CD4-positive, alpha-beta T cell treated with Interleukin-2 at 100 ng/mL for 4 hours (primary cell): ENCODE results near the gene MMP3.

Source experiments
- DNase-seq: peaks from one replicate; pipeline ENCODE4 v3.0.0-alpha.2; 2020; ENCODE audit warnings: low spot score

MMP3 gene

DNA sequence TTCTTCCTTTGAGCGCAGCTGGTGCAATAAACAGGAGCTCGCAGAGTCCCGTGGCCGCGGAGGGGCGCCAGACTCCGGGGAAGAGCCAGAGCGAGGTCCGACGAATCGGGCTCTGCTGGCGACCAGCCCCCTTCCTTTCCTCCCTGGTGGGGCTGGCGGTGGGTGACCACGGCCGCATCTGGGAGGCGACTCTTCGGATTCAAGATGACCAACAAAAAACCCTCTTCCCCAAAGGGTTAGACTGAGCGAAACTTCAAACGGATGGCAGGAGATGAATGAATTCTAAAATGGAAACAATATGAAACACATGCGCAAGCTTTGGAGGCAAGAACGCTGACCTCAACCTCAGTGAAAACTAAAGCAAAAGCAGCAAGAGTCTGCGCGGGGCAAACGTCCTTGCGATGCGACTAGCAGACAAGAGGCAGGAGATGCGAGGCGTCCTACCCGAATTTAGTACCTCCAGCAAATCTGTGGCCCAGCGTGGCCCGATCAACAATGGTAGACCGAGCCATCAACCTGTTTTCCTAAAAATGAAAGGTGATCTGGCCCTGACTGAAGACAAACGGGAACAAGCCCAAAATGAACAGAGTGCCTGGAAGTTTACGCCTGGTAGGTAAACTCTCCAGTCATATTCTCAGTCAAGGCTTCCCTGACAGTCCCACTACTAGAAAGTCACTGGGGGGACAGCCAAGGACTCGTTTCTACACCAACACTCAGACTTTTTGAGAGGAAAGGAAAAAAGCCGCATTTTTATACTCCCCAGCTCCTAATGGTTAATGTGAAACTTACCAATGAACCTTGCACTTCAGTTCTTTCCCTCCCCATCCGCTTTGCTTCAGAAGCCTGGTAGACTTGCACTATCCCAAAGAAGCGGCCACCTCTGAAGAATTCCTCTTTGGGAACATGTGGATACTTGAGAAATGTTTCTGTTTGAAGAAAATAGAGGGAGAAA, 11.6 kb downstream of the MMP3 start:
- no peak for DNase-seq

DNA sequence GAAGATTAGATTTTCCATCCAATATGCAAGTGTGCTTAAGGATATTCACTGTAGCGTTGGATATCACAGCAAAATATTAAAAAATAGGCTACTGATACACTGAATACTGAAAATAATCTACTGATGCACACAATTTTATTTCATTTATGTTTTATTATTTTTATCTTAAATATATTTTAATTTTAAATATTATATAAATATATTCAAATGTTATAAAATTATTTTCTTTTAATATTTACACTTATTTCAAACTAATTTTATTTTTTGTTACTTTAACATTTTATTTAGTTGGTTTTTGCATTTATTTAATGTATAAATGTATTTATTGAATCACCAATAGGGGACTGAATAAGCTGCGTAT, 12.3 kb downstream of the MMP3 start:
- no peak for DNase-seq

DNA sequence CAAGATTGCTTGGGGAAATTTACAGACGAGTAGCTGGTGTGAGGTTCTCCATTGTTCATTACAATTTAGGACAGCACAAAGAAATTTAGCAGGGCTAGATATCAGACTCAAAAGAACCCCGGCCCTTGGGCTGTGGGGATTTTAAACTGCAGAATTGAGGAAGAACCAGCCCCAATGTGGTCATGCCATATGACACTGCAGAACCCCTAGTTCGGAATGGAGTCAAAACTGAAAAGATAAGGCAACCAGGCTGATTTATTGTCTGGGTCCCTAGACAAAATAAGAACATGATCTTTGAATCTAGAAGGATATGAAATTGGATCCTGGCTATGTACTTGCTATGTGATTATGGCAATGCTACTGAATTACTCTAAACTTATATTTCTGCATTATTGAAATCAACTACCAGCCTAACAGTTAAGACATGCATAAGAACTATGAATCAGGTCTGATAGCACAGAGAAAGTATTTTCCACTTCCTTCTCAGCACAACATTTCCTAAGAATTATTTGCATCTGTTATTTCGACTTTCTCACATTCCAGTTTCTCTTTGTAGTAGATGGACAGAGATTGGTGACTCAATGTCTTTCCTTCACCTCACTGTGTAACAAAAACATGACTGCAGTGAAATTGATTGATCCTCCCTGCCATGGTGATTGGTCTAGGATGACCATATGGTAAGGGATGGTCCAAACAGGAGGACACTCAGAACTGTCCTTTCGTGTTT, 13.2 kb downstream of the MMP3 start:
- DNase-seq = no peak

DNA sequence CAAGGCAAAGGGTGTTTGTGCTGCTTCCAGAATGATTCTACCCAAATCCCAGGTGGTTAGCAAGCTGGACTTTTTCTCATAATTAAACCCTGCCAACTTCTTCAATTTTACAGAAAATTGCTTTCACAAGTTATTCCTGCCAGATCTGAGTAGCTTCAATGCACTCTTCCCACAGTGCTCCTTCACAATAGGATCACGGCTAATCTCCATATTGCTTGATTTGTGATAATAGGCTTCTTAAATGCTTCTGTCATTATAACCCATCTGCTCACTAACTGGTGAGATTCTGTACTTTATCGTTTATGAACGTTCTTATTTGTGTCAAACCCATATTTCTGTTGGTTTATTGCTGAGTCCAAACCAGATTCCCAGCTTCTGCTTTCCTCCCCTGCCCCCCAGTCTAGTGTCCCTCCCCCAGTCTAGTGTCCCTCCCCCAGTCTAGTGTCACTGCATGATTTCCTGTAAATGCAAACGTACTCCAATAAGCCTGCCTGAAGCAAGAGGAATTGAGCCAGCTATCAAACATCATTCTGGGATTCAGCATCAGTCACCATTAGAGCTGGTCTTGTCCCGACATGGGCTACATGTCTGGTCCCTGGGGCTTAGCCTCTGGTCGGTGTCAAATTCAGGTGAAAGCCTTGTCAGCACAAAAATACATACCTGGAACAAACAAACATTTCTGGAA, 14.0 kb downstream of the MMP3 start:
- no peak for DNase-seq

DNA sequence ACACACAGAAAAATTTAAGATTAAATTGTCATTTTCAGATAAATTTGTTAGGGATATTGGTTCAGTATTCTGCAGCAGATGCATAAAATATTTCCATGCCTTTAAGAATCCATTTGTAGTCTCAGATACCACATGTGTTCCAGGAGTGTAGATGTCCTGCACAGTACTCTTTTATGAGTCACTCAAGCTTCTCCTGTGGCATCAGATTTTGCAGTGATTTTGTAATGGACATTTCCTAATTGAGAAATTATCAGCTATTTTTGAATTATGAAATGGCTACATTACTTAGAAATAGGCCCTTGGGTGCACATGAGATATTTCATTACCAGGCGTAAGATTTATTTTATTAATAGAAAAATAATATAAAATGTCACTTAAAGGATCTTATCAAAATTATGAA, 18.9 kb downstream of the MMP3 start:
- no peak for DNase-seq

DNA sequence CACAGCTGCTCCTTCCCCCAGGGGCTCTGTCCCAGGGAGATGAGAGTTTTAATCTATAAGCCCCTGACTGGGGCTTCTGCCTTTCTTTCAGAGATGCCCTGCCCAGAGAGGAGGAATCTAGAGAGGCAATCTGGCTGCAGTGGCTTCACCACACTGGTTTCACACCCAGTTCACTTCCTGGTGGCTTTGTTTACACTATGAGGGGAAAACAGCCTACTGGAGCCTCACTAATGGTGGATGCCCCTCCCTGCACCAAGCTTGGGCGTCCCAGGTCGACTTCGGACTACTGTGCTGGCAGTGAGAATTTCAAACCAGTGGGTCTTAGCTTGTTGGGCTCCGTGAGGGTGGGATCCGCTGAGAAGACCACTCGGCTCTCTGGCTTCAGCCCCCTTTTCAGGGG, 23.9 kb downstream of the MMP3 start:
- DNase-seq = no peak

DNA sequence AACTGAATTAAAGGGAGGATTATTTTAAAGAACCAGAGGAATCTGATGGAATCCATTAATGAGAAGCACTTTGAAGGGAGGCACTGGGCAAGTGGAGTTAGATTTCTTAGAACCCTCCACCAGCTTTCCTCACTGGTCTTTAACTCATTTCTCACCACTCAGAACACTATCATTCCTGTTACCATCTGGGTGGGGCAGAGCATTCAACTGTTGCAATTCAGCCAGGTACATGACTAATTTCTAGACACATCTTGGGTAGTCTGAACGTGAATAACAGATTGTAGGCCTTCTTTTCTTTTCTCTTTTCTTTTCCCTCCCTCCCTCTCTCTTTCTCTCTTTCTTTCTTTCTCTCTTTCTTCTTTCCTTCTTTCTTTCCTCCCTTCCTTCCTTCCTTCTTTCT, 29.9 kb downstream of the MMP3 start:
- no peak for DNase-seq

DNA sequence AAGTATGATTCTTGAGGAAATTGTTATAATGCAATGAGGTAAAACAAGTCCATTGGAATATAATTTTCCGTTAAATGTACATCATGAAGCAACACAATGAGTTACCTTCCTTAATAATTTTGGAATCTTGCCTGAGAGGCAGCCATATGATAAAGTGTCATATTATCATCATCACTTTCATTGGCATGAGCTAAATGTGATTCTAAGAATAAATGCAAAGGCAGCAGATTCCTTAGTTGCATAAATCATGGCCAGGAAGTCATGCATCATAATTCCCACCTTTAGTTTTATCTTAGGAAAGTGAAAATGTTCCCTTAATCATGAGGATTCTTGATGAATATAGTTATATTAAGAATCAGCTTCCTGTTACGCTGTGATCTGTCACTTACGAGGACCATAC, 31.2 kb downstream of the MMP3 start:
- DNase-seq = no peak

DNA sequence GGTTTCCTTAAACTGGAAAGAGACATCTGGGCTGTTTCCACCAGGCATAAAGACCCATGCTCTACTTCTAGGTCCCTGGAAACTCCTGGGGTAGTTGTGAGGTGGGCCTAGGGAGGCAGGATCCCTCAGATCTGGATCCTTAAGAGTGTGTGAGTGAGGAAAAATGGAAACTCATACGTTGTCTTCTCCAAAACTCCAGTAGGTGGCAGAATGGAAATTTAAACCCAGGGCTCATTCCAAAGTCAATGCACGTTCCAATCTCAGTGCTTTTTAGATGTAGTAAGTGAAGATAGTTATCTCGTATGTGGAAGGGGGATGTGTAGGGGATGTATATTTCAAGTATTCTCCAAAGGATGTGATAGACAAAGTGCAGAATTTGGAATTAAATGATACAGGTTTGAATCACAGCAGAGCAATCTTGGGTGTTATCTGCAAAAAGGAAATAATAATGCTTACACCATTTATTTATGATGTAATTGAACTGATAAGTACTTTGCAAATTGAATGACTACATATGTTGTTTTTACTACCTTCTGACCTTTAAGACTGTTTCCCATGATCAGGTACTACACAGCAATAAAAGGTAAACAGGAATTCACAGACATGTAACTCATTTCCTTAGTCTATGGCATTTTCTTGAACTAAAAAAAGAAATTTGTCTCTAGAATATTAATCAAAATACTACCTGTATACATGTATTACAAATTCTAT, 32.3 kb downstream of the MMP3 start:
- no peak for DNase-seq

DNA sequence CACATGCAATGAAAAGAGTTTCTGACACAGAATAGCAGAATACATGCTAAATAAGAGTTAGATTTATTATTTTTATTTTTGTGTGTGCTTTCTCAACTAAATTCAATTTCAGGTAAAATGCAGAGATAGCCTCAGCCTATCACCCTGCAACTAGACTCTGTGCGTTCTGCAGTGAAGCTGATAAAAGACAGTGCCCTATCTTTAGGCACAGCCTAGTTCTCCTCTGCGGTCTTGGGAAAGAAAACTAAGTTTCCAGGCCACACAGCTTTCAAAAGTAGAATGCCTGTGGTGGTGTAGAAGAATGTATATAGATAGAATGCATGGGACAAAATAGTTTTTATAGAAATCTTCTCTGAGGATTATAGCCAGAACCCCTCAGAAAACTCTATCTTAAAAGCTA, 33.4 kb downstream of the MMP3 start:
- no peak for DNase-seq

DNA sequence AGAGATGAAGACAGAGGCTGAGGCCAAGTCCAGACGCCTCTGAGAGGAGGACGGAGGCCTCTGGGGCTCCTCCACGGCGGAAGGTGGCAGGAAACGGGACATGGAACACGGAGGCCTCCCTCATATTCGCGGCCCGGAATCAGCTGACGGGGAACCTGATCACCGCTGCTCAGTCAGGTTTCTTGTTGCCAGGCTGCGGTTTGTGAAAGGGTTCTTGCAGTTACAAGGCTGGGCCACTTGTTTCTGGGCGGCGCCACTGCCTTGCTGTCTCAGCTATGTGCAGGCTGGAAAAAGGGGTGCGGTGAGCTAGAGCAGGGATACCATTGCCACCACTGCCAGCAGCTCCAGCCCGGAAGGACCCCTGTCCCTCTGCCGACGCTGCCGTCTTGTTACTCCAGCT, 35.5 kb downstream of the MMP3 start:
- no peak for DNase-seq

DNA sequence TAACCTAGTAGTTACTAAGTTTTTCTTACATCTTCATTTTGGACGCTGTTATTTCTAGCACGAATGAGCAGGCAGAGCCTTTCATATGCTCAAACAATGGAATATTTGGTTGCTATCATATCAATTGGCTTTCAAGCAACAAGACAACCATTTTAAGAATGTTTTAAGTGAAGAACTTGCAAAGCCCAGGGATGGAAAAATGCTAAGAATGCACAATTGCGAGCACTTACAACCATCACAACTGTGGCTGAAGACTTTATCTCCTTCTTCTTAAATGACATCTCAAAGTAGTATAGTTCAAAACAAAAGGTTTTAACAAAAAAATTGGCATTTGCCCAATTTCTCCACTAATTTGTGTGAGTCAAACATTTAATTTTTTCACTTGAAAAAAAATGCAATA, 37.1 kb downstream of the MMP3 start:
- DNase-seq = no peak

DNA sequence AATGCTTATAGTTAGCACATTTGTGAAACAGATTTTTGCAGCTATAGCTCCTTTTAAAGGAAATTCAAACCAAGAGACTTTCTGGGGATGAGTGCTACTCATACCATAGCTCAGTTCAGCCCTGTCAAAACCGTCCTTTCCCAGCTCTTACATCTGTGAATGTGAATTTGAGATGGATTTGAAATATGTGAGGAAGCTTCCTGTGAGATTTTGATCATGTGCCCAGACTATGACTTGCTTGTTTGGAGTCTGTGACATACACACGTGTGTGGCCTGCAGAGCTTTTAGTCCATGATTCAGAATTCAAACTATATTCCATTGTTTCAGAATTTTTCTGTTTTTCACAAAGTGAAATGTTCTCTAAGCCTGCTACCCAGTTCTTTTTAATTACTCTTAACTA, 41.1 kb downstream of the MMP3 start:
- DNase-seq = no peak

DNA sequence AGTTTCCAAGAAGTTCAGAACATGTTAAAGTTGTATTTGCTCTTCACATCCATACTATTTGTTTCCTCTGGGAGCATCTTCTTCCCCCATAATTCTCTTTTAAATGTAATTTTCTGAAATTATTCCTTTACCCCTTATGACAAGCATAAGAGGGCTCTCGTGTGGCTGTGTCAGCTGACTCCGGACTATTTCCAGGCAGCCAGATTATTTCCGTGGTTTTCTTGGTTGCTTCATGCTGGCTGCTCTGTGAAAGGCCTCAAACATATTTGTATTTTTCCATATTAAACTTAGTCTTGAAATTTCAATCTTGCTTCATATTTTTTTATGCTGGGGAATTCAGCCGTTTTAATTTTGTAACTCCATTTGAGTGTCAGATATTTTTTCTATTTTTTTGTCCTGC, 42.6 kb downstream of the MMP3 start:
- no peak for DNase-seq

DNA sequence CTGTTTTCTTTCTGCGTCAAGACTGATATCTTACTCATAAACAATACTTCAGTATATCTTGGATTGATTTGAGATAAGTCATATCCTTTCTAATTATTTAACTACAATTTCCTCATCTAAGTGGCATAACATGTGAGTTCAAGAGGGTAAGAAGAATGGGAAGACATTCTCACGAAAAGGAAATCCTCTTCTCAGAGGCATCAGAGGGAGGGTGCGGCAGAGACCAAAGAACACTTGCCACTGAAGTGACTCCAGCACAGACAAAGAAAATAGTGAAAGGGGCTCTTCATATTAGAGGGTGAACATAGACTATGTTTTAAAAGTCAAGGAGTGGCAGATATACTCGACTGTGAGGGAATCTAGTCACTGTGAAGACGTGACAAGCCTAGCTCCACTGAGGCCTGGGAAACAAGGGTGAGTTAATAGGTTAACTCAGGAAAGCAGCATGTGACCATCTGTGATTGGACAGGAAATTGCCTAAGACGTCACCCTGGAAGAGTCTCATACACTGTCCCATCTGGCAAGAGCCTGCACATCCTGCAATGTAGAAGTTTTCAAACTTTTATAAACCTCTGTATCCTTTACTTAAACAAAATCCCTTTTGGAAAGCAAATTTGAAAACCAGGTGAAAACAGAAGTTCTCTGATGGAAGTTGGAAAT, 43.6 kb downstream of the MMP3 start:
- no peak for DNase-seq

DNA sequence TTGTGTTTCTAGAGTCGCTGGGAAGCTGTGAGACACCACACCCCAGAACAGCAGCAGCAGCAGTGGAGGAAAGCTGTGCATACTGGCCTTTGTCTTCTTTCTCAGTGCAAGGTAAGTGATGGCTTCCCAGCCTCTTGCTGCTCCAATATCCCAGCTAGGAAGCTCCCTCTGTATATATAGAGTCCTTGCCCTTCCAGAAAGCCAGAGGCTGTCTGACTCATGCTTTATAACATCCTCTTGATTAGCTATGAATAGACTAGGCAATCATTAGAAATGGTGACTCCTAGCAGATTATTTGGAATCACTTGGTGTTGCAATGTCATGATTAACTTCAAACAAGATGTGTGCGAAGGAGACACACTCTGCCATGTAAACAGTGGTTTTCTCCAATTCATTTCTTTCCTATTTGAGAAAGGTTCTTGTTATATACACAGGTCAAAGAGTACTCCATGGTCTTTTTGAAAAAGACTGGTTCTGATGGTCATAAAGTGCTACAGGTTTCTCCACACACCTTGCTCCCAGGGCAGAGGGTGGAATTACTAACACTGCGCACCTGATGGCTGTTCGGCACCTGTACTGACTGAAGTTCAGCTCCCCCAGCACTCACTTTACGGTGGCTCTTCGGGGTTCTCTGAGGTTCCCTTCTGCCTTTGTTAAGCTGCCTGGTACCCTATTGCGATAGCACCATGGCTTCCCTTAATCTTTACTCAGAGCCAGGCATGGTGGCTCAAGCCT, 45.2 kb downstream of the MMP3 start, which contains the start of gene MMP1:
Gene MMP1 (minus strand): TSS at position 149 of the 735 bp plus-strand sequence. CDS start 68 bp downstream, at position 81.
- no peak for DNase-seq

DNA sequence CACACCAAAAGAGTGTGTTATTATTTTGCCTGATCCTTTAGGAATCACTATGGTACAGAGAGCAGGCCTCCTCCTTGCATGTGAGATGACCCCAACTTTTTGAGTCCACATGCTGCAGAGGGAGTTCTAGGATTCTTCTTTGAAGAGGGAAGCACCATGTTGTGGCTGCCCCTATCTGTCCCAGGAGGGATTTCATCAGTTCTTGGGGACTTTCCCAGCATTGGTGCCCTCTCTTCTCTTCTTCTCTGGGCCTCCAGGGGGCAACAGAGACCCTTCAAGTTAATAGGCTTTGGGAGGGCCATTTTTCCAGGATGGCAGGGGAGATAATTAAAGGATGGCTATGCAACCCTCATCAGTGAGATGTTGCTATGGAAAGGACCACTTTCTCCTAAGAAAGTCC, 49.0 kb downstream of the MMP3 start:
- DNase-seq = no peak

DNA sequence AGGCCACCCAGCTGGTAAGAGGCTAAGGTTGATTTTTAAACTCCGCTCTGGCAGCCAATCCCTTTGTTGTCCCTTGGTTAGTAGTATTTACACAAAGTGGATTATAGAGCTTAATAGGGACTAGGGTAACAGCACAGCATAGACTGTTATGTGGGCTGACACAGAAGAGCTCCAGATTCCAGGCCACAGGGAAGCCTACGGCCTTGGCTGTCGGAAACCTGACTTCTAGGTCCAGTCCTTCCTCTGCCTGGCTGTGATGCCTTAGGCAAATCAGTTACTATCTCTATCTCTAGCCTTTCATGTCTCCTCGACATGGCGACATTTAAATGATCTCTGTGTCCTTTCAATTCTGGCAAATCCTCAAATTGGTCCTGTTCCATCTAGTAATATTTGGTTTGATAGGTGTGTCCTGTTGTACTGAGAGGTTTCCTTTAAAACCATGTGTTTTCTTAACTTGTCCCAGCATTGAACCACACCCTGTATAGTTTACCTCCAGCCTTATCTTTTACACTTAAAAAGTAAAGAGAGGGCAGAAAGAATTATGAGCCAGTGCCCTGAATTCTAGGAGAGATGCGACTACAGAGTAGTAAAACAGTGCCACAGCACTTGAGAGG, 49.6 kb downstream of the MMP3 start:
- DNase-seq = no peak

DNA sequence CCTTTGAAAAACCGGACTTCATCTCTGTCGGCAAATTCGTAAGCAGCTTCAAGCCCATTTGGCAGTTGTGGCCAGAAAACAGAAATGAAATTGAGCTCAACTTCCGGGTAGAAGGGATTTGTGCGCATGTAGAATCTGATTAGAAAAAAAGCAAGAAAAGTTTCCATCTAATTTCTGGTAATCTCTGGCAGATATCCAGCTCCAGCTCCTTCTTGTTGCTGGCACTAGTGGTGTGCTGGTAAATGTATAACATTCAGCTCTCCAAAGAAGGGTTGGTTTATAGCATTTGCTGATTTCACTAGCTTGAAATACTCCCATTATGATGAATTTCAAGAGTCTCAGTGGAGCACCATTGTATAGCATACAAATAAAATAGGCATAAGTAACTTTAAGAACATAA, 50.8 kb downstream of the MMP3 start:
- no peak for DNase-seq

DNA sequence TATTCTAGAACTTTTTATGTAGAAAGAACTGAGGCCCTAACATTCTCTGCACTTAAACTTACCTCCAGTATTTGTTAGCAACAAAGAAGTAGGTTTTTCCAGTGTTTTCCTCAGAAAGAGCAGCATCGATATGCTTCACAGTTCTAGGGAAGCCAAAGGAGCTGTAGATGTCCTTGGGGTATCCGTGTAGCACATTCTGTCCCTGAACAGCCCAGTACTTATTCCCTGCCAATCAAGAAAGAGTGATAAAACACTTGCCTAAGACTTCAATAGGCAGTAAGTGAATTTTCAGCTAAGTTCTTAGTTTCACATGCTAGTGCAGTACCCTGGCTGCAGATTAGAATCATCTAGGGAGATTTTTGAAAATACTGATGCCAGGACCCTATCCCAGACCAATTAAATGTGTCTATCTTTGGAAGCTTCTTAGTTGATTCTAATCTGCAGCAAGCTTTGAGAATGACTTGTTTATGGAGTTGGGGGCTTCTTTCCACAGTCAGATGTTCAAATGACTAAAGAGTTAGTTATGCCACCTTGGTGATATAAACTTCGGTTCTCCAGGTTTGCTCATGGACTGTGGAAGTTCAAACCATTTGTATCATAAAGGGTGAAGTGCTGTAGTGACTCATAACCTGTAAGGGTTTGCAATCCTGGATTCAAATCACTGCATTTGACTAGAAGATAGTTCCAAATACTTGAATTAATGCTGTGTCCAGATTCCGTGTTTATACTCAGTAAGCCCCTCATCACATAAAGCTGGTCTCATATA, 52.0 kb downstream of the MMP3 start:
- no peak for DNase-seq
